SJSA1 (cell line): Measurements from ENCODE around the gene SMARCAD1. TPM values are rescaled to one million over a fixed set of nuclear protein-coding genes. Genes with fewer than 3 reads are reported as not detected.
"Not testable (repeated sequence)": the region's sequence is repeated elsewhere in the genome, so short reads cannot be mapped to it uniquely, and the experiment has no call there.

Experiments
- DNase-seq, 2 experiments: peaks; one replicate each; pipeline ENCODE4 v3.0.0-alpha.2; 2015 to 2020; ENCODE audit warnings: low spot score in 2 of 2, low read depth in 1 of 2
- H3K27ac ChIP-seq: fragments of 250-450 bp; sonication (Bioruptor Pico); 2 replicates; pipeline ENCODE4 v1.5.1; 2020; ENCODE audit warnings: mild to moderate bottlenecking, moderate library complexity
- H3K27me3 ChIP-seq: fragments of 250-450 bp; sonication (Bioruptor Pico); replicated peaks from 2 replicates; pipeline ENCODE4 v1.5.1; 2020; ENCODE audit warnings: mild to moderate bottlenecking, moderate library complexity
- H3K36me3 ChIP-seq: fragments of 250-450 bp; sonication (Bioruptor Pico); 2 replicates; pipeline ENCODE4 v1.5.1; 2020; ENCODE audit warnings: mild to moderate bottlenecking
- H3K4me1 ChIP-seq: fragments of 250-450 bp; sonication (Bioruptor Pico); replicated peaks from 2 replicates; pipeline ENCODE4 v1.6.1; 2021; ENCODE audit warnings: mild to moderate bottlenecking
- H3K4me3 ChIP-seq: fragments of 250-450 bp; sonication (Bioruptor Pico); 2 replicates; pipeline ENCODE4 v1.5.1; 2020; ENCODE audit warnings: mild to moderate bottlenecking
- H3K9me3 ChIP-seq: fragments of 250-450 bp; sonication (Bioruptor Pico); replicated peaks from 2 replicates; pipeline ENCODE4 v1.5.1; 2020; ENCODE audit warnings: mild to moderate bottlenecking
- total RNA-seq: library from RNA; depleted of rRNA; stranded (reverse); fragments of >200 nt; shearing (Covaris generic); gene quantifications from 2 replicates; pipeline ENCODE4 v1.2.3, GENCODE V29; 2014; rRNA removed

SMARCAD1 gene
- total RNA-seq, 1 experiment from 2014 or later: 34.8 TPM

GRCh38 chr4:94333866-94334265 is 126.2 kb downstream of the SMARCAD1 start:
- no peaks in the 10 kb centered on the region for H3K36me3 ChIP-seq
- no peaks in the 10 kb centered on the region for H3K4me1 ChIP-seq
- H3K27ac ChIP-seq: no peak overlapping the region
- H3K4me3 ChIP-seq: no peak overlapping the region
- DNase-seq: no peak
- no peaks in the 10 kb centered on the region for H3K9me3 ChIP-seq
- no peaks in the 10 kb centered on the region for H3K27me3 ChIP-seq

- H3K27ac ChIP-seq: no peak overlapping the region
- H3K4me1 ChIP-seq: no peaks in the 10 kb centered on the region
- H3K27me3 ChIP-seq: no peaks in the 10 kb centered on the region
- no peaks in the 10 kb centered on the region for H3K9me3 ChIP-seq
- DNase-seq: no peak
- no peak overlapping the region for H3K4me3 ChIP-seq
- H3K36me3 ChIP-seq: no peaks in the 10 kb centered on the region
These were observed 126.8 kb downstream of the SMARCAD1 start for GRCh38 chr4:94334476-94334875.

DNA sequence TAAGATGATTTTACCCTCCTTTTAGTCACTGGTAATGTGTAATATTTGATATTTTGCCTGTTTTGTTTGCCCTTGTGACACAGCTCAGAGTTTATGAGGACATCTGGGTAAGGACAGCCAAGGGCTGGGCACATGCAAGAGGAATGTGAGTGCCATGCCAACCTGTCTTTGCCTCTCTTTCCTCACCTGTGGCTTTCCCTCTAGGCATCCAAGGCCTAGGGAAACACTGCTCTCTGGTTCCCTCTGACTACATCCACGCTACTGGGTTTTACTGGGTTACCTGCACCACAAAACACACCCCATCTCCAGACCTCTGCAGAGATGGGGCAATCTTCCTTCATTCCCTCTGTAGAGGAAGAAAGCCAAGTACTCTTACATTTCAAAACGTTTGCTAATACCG is 127.3 kb downstream of the SMARCAD1 start:
- no peak overlapping the region for H3K27ac ChIP-seq
- H3K4me3 ChIP-seq: no peak overlapping the region
- H3K9me3 ChIP-seq: no peaks in the 10 kb centered on the region
- no peaks in the 10 kb centered on the region for H3K36me3 ChIP-seq
- H3K4me1 ChIP-seq: no peaks in the 10 kb centered on the region
- no peak for DNase-seq
- no peaks in the 10 kb centered on the region for H3K27me3 ChIP-seq

- no peaks in the 10 kb centered on the region for H3K9me3 ChIP-seq
- H3K4me3 ChIP-seq: no peak overlapping the region
- H3K27me3 ChIP-seq: no peaks in the 10 kb centered on the region
- H3K36me3 ChIP-seq: no peaks in the 10 kb centered on the region
- no peak for DNase-seq
- H3K27ac ChIP-seq: no peak overlapping the region
- no peaks in the 10 kb centered on the region for H3K4me1 ChIP-seq
These were observed 128.6 kb downstream of the SMARCAD1 start for GRCh38 chr4:94336303-94336702.

- H3K36me3 ChIP-seq, H3K4me1 ChIP-seq, H3K27ac ChIP-seq, H3K9me3 ChIP-seq, H3K27me3 ChIP-seq, DNase-seq, H3K4me3 ChIP-seq: not testable (repeated sequence)
These were observed 129.1 kb downstream of the SMARCAD1 start for GRCh38 chr4:94336791-94337190.

GRCh38 chr4:94338681-94339351 is 131.2 kb downstream of the SMARCAD1 start:
- no peak for DNase-seq
- no peaks in the 10 kb centered on the region for H3K27me3 ChIP-seq
- no peaks in the 10 kb centered on the region for H3K36me3 ChIP-seq
- no peak overlapping the region for H3K4me3 ChIP-seq
- peaks cover 8% of the 10 kb centered on the region; the same call in 1 of the 2 replicates for H3K4me1 ChIP-seq
- H3K27ac ChIP-seq: no peak overlapping the region
- H3K9me3 ChIP-seq: no peaks in the 10 kb centered on the region

DNA sequence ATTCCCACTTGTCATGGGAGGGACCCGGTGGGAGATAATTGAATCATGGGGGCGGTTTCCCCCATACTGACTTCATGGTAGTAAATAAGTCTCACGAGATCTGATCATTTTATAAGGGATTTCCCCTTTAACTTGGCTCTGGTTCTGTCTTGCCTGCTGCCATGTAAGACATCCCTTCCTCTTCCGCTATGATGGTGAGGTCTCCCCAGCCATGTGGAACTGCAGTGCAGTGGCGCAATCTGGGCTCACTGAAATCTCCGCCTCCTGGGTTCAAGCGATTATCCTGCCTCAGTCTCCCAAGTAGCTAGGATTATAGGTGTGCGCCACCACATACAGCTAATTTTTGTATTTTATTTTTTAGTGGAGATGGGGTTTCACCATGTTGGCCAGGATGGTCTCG is 132.1 kb downstream of the SMARCAD1 start:
- H3K4me1 ChIP-seq: peaks cover 8% of the 10 kb centered on the region; the same call in 1 of the 2 replicates
- H3K9me3 ChIP-seq: no peaks in the 10 kb centered on the region
- no peak overlapping the region for H3K4me3 ChIP-seq
- no peak overlapping the region for H3K27ac ChIP-seq
- no peak for DNase-seq
- no peaks in the 10 kb centered on the region for H3K36me3 ChIP-seq
- H3K27me3 ChIP-seq: no peaks in the 10 kb centered on the region

Other genes with a start within 250 kb of the SMARCAD1 start
- gene HPGDS, start 135.0 kb downstream of the SMARCAD1 start, total RNA-seq: not detected in 2 replicates
- gene PDLIM5, start 244.1 kb downstream of the SMARCAD1 start, total RNA-seq: 84.2 and 133 TPM in 2 replicates